A549 (cell line): ENCODE measurements around the gene HINT3. TPM values are rescaled to one million over a fixed set of nuclear protein-coding genes. Genes with fewer than 3 reads are reported as not detected.

Source experiments
- ATAC-seq, 2 experiments: fragments of 200-7000 bp in 1 of 2; fragments of >200 bp in 1 of 2; cut with Nextera tagmentation in 1 of 2; cut with Tn5 transposase in 1 of 2; 3 replicates each; pipeline versions ENCODE4 v1.8.0 to v1.9.1; 2018 to 2020; ENCODE audit warnings: mild to moderate bottlenecking in 1 of 2, moderate library complexity in 1 of 2
- CTCF ChIA-PET: fragments of 300-600 bp; sonication (Branson Sonifier 250); formaldehyde crosslinking; extraction: SDS; loops from one replicate; lab custom pipeline; 2021; ENCODE audit warnings: antibody characterized with exemption, inconsistent platforms; lab: Yijun Ruan, JAX
- POLR2A ChIA-PET: fragments of 350-600 bp; formaldehyde crosslinking; extraction: SDS; loops from one replicate; lab custom pipeline; 2021; ENCODE audit warnings: antibody characterized with exemption, inconsistent platforms; lab: Yijun Ruan, JAX
- DNase-seq, 2 experiments: peaks; one replicate each; pipeline versions ENCODE4 v3.0.0 to v3.0.0-alpha.2; 2011 to 2016; ENCODE audit warnings: low read depth in 1 of 2, low spot score in 1 of 2
- FAIRE-seq: peaks from 2 replicates; lab custom pipeline; 2011; peaks lifted over from hg19 to GRCh38; lab: Jason Lieb, UNC
- H3K27ac ChIP-seq, 2 experiments: fragments of >200 bp; sonication (Bioruptor Twin); formaldehyde crosslinking; 3 replicates each; pipeline ENCODE4 v1.5.1; 2016 to 2017
- H3K4me1 ChIP-seq: fragments of >200 bp; sonication (Bioruptor Twin); formaldehyde crosslinking; 3 replicates; pipeline ENCODE4 v1.6.1; 2016
- H3K4me2 ChIP-seq: fragments of >200 bp; sonication (Bioruptor Twin); formaldehyde crosslinking; 3 replicates; pipeline ENCODE4 v1.6.1; 2016
- H3K4me3 ChIP-seq: fragments of >200 bp; sonication (Bioruptor Twin); formaldehyde crosslinking; 3 replicates; pipeline ENCODE4 v1.5.1; 2016
- H3K9me3 ChIP-seq: fragments of >200 bp; sonication (Bioruptor Twin); formaldehyde crosslinking; 3 replicates; pipeline ENCODE4 v1.6.1; 2016
- BHLHE40 ChIP-seq: IDR thresholded peaks from 2 replicates; pipeline ENCODE4 v1.6.1; 2012; ENCODE audit warnings: low read depth, low read length, inconsistent platforms
- FOSB ChIP-seq: fragments of 250-450 bp; sonication (Bioruptor Pico); IDR thresholded peaks from 2 replicates; pipeline ENCODE4 v1.5.0; 2020; ENCODE audit warnings: mild to moderate bottlenecking, moderate library complexity
- HOXA7 ChIP-seq: fragments of 250-450 bp; sonication (Bioruptor Pico); IDR thresholded peaks from 2 replicates; pipeline ENCODE4 v1.5.0; 2020; ENCODE audit warnings: mild to moderate bottlenecking, moderate library complexity
- JUNB ChIP-seq: fragments of >200 bp; sonication (Bioruptor Twin); formaldehyde crosslinking; IDR thresholded peaks from 2 replicates; pipeline ENCODE4 v1.6.1; 2016
- NR3C1 ChIP-seq: fragments of >200 bp; sonication (Bioruptor Twin); formaldehyde crosslinking; IDR thresholded peaks from 3 replicates; pipeline ENCODE4 v1.6.1; 2017
- RARB ChIP-seq: fragments of 250-450 bp; sonication (Bioruptor Pico); IDR thresholded peaks from 2 replicates; pipeline ENCODE4 v1.8.0; 2021; ENCODE audit warnings: mild to moderate bottlenecking, moderate library complexity
- SREBF2 ChIP-seq: fragments of 450-650 bp; IDR thresholded peaks from 2 replicates; pipeline ENCODE4 v1.6.1; 2014; ENCODE audit warnings: mild to moderate bottlenecking, moderate library complexity
- TP53 ChIP-seq: fragments of 250-450 bp; sonication (Bioruptor Pico); IDR thresholded peaks from 2 replicates; pipeline ENCODE4 v1.5.0; 2021; ENCODE audit warnings: mild to moderate bottlenecking, moderate library complexity
- ZFP36 ChIP-seq: fragments of 450-650 bp; IDR thresholded peaks from 2 replicates; pipeline ENCODE4 v1.6.1; 2014; ENCODE audit warnings: borderline replicate concordance; ENCODE audit not compliant: partially characterized antibody
- WGBS: methylation state at CpG from one replicate; pipeline ENCODE4 v1.1.6; 2017; ENCODE audit errors: missing lambda C conversion rate; 5-methylcytosine and 5-hydroxymethylcytosine counted together
- polyA plus RNA-seq, 4 experiments: library from polyadenylated mRNA; depleted of rRNA in 3 of 4; stranded (reverse); fragments of >200 nt; fragmentation: RNase III in 1 of 4; extraction: RNeasy Plus Mini Kit Qiagen cat#74134 plus additional on column Dnase treatment in 1 of 4; gene quantifications; 2 replicates in 3 of 4; 3 replicates in 1 of 4; pipeline ENCODE4 v1.2.3, GENCODE V29; 2011 to 2017
- TF ChIP-seq, protein P1 (sequence below): fragments of 250-450 bp; sonication (Bioruptor Pico); IDR thresholded peaks from 2 replicates; pipeline ENCODE4 v1.5.0; 2021; ENCODE audit warnings: mild to moderate bottlenecking, moderate library complexity, borderline replicate concordance
- TF ChIP-seq, protein P2 (sequence below): fragments of 200-600 bp; sonication (generic); IDR thresholded peaks from 2 replicates; pipeline ENCODE4 v1.6.1; 2016; ENCODE audit warnings: antibody characterized with exemption, mild to moderate bottlenecking, moderate library complexity
- TF ChIP-seq, protein P3 (sequence below): fragments of 450-650 bp; IDR thresholded peaks from 2 replicates; pipeline ENCODE4 v1.6.1; 2014; ENCODE audit warnings: antibody characterized with exemption
- TF ChIP-seq, protein P4 (sequence below): IDR thresholded peaks from 2 replicates; pipeline ENCODE4 v1.6.1; 2012; ENCODE audit warnings: low read depth, borderline replicate concordance
- TF ChIP-seq, protein P5 (sequence below): IDR thresholded peaks from 2 replicates; pipeline ENCODE4 v1.6.1; 2012

The HINT3 gene
- polyA plus RNA-seq, 2 of the 4 experiments (the other 2 are of a cell fraction), result 4.7 to 13.0 TPM

DNA sequence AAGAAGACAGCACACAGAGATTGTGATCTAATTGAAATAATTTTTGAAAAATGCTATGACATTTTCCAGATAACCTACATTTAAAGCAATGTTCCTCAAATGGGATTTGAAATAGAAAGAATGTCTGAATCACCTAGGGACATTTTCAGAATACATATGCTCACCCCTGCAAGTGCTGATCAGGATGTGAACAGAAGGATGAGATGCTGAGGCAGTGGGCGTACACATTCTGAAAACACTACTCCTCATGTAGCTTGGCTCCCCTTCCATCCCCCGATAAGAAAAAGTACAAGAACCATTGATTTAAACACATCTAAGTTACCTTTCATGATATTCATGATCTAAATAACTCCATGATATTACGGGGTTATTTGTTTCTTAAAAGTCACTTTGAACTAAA lies 29.9 kb upstream of the HINT3 start (continued):
- TF ChIP-seq, protein P1, sequence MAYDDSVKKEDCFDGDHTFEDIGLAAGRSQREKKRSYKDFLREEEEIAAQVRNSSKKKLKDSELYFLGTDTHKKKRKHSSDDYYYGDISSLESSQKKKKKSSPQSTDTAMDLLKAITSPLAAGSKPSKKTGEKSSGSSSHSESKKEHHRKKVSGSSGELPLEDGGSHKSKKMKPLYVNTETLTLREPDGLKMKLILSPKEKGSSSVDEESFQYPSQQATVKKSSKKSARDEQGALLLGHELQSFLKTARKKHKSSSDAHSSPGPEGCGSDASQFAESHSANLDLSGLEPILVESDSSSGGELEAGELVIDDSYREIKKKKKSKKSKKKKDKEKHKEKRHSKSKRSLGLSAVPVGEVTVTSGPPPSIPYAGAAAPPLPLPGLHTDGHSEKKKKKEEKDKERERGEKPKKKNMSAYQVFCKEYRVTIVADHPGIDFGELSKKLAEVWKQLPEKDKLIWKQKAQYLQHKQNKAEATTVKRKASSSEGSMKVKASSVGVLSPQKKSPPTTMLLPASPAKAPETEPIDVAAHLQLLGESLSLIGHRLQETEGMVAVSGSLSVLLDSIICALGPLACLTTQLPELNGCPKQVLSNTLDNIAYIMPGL (CRISPR knock-in tag), result no peak
- no peak for TF ChIP-seq JUNB
- no peak for TF ChIP-seq ZFP36
- TF ChIP-seq, protein P2, sequence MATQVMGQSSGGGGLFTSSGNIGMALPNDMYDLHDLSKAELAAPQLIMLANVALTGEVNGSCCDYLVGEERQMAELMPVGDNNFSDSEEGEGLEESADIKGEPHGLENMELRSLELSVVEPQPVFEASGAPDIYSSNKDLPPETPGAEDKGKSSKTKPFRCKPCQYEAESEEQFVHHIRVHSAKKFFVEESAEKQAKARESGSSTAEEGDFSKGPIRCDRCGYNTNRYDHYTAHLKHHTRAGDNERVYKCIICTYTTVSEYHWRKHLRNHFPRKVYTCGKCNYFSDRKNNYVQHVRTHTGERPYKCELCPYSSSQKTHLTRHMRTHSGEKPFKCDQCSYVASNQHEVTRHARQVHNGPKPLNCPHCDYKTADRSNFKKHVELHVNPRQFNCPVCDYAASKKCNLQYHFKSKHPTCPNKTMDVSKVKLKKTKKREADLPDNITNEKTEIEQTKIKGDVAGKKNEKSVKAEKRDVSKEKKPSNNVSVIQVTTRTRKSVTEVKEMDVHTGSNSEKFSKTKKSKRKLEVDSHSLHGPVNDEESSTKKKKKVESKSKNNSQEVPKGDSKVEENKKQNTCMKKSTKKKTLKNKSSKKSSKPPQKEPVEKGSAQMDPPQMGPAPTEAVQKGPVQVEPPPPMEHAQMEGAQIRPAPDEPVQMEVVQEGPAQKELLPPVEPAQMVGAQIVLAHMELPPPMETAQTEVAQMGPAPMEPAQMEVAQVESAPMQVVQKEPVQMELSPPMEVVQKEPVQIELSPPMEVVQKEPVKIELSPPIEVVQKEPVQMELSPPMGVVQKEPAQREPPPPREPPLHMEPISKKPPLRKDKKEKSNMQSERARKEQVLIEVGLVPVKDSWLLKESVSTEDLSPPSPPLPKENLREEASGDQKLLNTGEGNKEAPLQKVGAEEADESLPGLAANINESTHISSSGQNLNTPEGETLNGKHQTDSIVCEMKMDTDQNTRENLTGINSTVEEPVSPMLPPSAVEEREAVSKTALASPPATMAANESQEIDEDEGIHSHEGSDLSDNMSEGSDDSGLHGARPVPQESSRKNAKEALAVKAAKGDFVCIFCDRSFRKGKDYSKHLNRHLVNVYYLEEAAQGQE, result no peak

DNA sequence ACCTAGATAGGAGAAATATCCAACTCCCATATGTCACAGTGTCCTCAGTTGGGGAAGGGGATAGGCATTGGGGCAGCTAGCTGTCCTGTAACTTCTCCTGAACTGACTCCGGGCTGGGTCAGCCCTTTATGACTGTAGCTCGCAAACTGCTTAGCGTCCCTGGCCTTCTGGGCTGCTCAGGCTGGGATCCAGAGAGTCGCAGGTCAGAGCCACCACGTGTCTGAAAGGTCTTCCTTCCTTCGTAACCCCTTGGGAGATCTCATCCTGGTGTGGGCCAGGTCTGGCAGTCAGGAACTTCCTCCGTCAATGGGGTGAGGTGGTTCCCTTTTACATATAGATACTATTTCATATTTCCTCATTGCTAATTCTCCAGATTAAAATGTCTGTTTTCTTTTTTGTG lies 28.8 kb upstream of the HINT3 start:
- CTCF ChIA-PET, result interaction anchor here (1.5 to 1.7 kb wide), 2 partner anchors 25 to 28 kb away, joined by 3 to 6 read pairs; no protein-coding TSS in a partner anchor
- DNase-seq, result no peak
- H3K4me2 ChIP-seq, result peak overlapping the region; percentile 94; the same call in 1 of the 3 replicates
- WGBS, result 75% methylated on average over 4 of the region's 7 CpGs
- no peaks in the 10 kb centered on the region for H3K9me3 ChIP-seq
- POLR2A ChIA-PET, result no interaction called here
- no peak for FAIRE-seq
- H3K27ac ChIP-seq, result peak overlapping the region; percentile 24 to 73; a peak in 4 of 6 replicates
- no peak for TF ChIP-seq BHLHE40
- no peak for TF ChIP-seq SREBF2
- TF ChIP-seq, protein P3, sequence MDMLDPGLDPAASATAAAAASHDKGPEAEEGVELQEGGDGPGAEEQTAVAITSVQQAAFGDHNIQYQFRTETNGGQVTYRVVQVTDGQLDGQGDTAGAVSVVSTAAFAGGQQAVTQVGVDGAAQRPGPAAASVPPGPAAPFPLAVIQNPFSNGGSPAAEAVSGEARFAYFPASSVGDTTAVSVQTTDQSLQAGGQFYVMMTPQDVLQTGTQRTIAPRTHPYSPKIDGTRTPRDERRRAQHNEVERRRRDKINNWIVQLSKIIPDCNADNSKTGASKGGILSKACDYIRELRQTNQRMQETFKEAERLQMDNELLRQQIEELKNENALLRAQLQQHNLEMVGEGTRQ, result no peak
- TF ChIP-seq, protein P4, sequence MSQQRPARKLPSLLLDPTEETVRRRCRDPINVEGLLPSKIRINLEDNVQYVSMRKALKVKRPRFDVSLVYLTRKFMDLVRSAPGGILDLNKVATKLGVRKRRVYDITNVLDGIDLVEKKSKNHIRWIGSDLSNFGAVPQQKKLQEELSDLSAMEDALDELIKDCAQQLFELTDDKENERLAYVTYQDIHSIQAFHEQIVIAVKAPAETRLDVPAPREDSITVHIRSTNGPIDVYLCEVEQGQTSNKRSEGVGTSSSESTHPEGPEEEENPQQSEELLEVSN, result no peak
- H3K4me1 ChIP-seq, result peaks cover 73% of the 10 kb centered on the region
- no peak overlapping the region for H3K4me3 ChIP-seq
- peak in 1 of 2 experiments; percentile 2; a peak in 3 of 6 replicates for ATAC-seq

DNA sequence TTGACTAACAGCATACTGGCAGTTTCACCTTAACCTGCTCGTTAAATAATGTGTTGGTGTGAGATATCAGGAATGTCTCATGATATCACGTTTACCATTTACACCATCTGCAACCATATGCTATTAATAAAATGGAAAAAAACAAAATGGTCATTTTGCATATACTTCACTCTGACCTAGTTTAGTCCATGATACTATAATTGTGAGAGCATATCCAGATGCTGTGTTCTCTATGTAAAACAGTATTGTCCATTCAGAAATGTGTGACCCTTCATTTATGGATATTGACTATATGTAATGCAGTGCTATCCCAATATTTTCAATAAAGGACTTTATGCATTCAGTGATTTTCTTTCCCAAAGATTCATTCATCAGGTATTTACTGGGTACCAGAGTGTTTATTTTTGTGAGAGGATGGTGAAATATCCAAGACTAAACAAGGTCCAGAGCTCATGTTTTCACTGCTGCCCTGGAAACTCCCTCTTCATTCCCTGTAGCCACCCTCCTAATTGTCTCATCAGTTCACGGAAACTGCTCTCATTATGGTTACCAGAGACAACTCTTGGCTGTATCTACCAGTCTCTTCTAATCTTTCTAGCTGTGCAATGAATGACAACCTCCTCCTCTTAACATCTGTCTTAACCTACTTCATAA lies 25.7 kb upstream of the HINT3 start:
- FAIRE-seq, result no peak
- CTCF ChIA-PET, result no interaction called here
- TF ChIP-seq, protein P5, sequence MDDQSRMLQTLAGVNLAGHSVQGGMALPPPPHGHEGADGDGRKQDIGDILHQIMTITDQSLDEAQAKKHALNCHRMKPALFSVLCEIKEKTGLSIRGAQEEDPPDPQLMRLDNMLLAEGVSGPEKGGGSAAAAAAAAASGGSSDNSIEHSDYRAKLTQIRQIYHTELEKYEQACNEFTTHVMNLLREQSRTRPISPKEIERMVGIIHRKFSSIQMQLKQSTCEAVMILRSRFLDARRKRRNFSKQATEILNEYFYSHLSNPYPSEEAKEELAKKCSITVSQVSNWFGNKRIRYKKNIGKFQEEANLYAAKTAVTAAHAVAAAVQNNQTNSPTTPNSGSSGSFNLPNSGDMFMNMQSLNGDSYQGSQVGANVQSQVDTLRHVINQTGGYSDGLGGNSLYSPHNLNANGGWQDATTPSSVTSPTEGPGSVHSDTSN, result no peak
- 0 out of 2 replicates have a peak, but pooled peaks have one; percentile 71 for TF ChIP-seq HOXA7 (CRISPR knock-in tag)
- peak; percentile 80; the same call in 1 of the 2 replicates for TF ChIP-seq TP53
- TF ChIP-seq, protein P1 (CRISPR knock-in tag), result 0 out of 2 replicates have a peak, but pooled peaks have one; percentile 14
- TF ChIP-seq, protein P3, result no peak
- TF ChIP-seq FOSB, result 0 out of 2 replicates have a peak, but pooled peaks have one; percentile 65
- TF ChIP-seq, protein P2, result 0 out of 2 replicates have a peak, but pooled peaks have one; percentile 4
- TF ChIP-seq NR3C1, result no peak
- TF ChIP-seq RARB (CRISPR knock-in tag), result 0 out of 2 replicates have a peak, but pooled peaks have one; percentile 15

More for the DNA sequence above, 25.7 kb upstream of the HINT3 start:
- DNase-seq (no peak), ATAC-seq (peak in 1 of 2 experiments; percentile 6; a peak in 3 of 6 replicates)
- Histone ChIP-seq H3K4me1 (peaks cover 42% of the 10 kb centered on the region), H3K4me3 (no peak overlapping the region), H3K9me3 (no peaks in the 10 kb centered on the region), H3K4me2 (0 out of 3 replicates have a peak overlapping the region, but pooled peaks have one; percentile 9), H3K27ac (peak overlapping the region in 1 of 2 experiments; percentile 62; a peak in 3 of 6 replicates)
- POLR2A ChIA-PET, result interaction anchor here (0.6 to 1.0 kb wide), 2 partner anchors 12 to 15 kb away, joined by 4 to 5 read pairs; no protein-coding TSS in a partner anchor
- 67% methylated on average over 3 of the region's 3 CpGs for WGBS
